NCI-H1092 (cell line): ENCODE results near the gene LTN1.
"Not testable (repeated sequence)": the region's sequence is repeated elsewhere in the genome, so short reads cannot be mapped to it uniquely, and the experiment has no call there.

Experiments
- DNase-seq: peaks from one replicate; lab custom pipeline; 2025; lab: John Stamatoyannopoulos, UW

Gene LTN1

DNA sequence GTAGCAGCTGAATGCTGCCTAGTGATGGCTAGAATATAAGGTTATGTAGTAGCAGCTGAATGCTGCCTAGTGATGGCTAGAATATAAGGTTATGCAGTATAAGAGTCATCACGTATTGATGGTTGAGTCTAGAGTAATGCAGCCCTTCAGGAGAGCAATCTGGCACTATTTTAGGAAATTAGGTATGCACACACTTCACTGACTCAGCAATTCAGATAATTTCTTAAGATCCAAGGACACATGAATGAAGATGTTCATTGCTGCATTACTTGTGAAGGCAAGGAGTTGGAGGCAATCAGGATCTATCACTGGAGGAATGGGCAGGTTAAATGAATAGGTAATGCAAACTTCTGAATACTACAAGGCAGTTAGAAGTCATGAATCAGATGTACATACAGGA lies 13.6 kb downstream of the LTN1 start:
- no peak for DNase-seq

DNA sequence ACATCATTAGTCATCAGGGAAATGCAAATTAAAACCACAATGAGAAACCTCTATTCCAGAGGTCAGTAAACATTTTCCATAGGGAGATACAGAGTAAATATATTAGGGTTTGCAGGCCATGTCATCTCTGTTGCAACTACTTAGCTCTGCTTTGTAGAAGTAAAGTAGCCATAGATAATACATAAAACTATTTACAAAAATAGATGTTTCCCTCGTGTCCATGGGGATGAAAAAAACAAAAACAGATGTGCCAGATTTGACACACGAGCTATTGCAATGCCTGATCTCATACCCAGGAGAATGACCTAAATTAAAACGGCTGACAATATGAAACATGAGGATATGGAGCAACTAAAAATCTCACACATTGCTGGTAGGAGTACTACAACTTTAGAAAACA lies 17.3 kb downstream of the LTN1 start:
- DNase-seq: no peak

DNA sequence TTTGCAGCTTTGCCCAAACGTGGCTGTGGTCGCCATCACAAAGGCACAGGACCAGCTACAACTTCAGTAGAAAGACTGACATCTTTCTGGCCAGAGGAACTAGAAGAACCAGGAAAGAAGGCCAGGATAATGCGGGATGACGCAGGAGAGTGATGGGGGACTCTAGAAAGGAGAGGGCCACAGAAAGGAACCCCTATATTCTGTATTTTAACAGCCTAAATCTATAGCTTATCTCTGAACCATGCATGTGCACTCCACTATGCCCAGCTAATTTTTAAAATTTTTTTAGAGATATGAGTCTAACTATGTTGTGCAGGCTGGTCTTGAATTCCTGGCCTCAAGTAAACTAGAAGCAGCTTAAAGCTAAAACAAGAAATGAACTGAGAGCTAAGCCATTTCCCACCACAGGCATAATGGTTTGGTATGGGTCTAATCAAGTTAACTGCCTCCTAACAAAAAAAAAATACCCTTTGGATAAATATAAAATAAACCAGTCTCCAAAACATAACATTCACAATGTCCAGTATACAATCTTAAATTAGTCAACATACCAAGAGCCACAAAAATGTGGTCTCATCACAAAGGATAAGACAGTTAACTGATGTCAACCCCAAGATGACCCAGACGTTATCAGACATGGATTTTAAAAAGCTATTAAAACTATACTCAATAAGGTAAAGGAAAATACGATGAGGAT lies 18.0 kb downstream of the LTN1 start:
- DNase-seq: no peak

DNA sequence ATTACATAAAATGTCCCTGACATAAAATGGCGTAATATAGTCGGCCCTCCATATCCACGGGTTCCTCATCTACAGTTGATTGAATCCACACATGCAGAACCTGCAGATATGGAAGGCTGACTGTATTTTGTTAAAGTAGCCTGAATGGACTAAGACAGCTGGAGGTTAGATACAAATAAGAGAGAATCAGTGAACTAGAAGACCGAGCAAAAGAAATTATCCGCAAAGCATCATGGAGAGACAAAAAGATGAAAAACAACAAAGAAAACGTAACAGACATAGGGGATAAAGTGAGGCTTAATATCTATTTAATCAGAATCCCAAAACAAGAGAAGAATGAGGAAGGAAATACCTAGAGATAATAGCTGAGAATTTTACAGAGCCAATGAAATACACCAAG lies 20.3 kb downstream of the LTN1 start:
- DNase-seq: no peak

DNA sequence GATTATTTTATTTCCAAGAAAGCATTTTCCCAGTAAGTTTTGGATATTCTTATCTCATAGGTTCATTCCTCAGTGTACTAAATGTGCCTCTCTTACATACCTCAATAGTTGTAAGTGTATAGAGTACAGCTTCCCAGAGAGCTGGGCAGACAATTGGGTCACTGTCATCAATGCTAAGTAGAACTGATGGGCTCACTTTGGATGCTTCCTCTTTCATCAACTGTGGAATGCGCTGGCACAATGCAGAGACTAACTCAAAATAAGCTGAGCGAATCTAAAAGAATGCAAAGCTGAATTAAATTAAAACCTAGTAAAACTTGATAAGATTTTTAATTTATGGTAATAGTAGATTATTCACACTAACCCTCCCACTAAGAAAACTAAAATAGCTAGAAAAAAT lies 21.5 kb downstream of the LTN1 start:
- no peak for DNase-seq

DNA sequence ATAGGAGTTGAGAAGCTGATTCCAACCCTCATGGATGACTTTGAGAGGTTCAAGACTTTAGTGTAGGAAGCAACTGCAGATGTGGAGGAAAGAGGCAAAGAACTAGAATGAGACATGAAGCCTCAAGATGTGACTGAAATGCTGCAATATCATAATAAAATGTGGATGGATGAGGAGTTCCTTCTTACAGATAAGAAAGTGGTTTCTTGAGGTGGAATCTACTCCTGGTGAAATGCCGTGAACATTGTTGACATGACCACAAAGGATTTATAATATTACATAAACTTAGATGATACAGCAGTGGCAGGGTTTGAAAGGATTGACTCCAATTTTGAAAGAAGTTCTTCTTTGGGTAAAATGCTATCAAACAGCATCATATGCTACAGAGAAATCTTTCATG lies 28.8 kb downstream of the LTN1 start:
- no peak for DNase-seq

DNA sequence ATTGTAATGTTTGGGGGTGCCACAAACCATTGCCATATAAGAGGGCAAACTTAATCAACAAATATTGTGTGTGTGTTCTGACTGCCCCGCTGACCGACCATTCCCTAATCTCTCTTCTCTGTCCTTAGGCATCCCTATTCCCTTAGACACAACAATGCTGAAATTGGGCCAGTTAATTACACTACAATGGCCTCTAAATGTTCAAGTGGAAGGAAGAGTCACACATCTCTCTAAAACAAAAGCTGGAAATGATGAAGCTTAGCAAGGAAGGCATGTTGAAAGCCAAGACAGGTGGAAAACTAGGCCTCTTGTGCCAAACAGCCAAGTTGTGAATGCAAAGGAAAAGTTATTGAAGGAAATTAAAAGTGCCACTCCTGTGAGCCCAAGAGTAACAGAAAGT lies 30.2 kb downstream of the LTN1 start:
- no peak for DNase-seq

DNA sequence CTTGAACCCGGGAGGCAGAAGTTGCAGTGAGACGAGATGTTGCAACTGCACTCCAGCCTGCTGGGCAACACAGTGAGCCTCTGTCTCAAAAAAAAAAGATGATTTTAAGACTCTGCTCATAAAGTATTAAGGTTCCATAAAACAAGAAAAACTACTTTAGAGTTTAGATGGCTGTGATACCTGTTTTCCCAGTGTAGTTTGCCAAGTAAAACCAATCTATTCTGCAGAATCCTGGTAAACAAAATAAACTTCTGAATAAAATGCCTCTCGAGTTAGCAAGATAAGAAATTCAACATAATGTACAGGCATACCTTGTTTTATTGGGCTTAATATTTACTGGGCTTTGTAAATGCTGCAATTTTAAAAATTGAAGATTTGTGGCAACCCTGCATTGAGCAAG lies 30.8 kb downstream of the LTN1 start:
- DNase-seq: no peak

DNA sequence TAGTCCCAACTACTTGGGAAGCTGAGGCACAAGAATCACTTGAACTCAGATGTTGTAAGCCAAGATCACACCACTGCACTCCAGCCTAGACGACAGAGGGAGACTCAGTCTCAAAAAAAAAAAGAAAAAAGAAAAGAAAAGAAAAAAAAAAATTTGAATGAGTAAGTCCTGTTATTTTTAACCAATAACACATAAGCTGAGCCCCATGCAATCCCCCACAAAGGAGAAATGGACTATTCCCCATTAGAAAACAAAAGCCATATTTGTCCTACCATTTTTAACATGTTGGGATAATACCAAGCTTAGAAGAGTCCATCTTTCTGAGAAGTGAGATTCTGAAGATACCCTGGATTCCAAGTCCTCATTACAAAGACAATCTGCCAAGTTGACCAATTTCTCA lies 32.4 kb downstream of the LTN1 start:
- no peak for DNase-seq

DNA sequence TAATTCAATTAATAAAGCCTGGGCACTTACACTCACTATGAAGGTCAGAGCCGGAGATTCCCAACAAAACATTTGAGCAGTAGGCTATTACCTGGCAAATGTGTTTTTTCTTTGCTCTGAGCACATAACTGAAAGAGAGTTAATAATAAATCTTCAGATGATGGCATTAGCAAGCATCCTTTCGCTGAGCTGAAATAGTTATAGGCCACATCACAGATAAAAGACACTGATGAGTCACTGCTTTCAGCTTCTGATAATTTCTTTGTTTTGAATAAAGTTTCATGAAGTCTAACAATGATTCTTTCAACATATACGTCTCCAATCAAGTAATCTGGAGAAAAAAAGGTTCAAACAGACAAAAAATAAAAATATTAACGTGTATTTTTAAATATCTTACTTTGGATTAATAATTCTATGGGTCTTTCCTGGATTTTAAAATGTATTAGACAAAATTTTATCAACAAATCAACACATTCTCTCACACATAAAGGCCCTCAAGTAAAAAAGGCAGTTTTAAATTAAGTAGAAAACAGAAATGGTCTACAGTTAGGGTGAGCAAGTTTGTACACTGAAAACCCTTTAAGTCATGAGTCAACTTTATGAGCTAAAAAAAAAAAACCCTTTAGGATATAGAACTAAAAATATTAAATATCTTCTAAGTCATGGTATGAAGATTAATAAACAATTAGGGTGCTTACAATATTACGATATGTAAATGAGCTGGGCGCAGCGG lies 33.1 kb downstream of the LTN1 start:
- DNase-seq: no peak

DNA sequence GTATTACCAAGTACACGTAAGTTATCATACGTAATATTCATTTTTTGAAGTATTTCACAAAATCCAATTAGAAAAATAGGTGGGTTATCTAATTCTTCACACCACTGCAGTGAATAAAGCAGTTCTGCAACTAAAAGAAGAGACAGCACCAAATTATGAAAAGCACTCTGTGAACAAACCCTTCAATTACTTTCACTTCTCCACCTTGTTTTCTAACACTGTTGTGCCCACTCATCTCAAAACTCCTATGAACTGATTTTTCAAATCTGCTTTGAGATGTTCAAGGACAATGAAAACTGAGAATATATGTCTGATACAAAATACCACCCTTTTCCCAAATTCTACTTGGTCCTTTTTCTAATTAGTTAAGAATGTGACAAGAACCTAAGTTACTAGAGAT lies 39.4 kb downstream of the LTN1 start:
- no peak for DNase-seq

DNA sequence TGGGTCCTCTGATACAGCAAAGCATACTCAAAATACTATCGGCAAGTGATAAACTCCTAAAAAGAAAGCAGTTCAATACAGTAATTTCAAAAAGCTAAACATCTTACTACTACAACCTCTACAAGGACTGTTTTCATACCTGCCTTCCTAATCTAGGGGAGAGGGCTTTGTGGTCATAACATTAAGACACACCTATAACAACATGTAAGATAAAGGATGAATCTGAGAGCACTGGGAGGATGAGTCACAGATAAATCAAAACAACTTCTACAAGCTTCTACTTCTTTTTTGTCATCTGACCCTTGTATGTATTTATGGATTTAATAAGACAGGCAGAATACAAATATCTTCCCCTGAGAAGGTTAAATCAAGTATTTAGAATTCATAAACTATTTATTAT lies 40.0 kb downstream of the LTN1 start:
- DNase-seq: no peak

DNA sequence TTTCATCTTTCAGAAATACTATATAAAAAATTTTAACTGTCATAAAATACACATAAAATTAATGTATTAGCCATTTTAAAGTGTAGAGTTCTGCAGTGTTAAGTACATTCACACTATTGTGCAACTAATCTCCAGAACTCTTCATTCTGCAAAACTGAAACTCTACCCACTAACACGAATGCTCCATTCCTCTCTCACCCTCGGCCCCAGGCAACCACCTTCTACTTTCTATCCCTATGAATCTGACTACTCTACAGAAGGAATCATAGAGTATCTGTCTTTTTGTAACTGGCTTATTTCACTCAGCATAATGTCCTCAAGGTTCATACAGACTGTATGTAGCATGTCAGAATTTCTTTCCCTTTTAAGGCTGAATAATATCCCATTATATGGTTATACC lies 43.4 kb downstream of the LTN1 start:
- DNase-seq: no peak

DNA sequence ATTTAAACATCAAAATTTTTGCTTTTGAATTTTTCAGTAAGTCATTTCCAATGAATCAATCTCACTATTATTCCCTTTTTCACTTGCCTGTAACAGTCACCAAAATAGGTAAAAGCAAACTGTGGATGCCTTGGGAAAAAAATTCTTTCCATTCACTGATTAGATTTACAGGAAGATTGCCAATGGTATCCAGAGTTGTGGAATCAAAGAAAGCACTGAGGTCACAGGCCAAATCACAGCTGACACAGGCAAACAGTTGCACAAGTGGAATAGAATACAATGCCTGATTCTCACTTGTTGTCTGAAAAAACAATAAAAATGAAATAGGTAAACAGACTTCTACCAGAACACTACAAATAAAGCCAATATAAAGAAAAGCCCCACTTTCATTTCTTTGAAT lies 48.4 kb downstream of the LTN1 start:
- no peak for DNase-seq

DNA sequence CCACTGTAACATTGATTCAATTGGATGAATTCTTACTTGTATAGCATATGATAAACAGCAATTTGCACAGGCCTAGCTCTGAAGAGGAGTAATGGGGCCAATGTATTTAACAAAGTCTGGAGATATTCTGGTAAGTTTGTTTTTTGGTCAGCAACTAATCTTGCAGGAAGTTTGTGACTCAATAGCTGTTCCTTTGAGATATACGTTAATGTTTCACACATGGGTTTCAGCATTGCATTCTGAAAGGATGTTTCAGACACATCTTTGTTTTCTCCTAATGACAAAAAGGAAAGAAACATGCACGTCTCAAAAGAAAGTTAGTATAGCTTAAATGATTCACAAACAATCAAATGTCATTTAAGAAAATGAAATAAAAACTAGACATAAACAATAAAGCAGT lies 49.0 kb downstream of the LTN1 start:
- no peak for DNase-seq

DNA sequence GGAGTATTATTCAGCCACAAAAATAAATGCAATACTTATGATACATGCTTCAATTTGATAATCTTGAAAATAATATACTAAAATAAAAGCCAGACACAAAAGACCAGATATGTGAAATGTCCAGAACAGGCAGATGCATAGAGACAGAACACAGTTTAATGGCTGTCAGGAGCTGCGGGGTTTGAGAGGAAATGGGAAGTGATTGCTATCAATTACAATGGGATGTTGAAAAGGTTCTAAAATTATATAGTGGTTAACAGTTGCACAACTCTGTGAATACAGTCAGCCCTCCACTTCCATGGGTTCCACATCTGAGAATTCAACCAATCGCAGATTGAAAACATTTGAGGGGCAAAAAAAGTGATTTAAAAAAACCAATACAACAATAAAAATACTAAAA lies 54.0 kb downstream of the LTN1 start:
- DNase-seq: no peak

DNA sequence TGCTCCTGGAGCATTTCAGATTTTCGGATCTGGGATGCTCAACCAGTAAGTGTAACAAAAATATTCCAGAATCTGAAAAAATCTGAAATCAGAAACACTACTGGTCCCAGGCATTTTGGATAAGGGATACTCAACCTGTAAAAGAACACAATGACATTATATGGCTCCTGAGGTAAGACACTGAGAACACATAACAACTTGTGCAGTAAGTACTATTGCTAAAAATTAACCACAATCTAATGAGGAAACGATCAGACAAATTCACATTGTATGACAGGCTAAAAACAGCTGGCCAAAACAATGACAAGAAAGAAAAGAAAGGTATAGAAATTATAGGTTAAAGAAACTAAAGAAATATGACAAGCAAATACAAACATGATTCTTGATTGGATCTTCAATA lies 54.9 kb downstream of the LTN1 start:
- no peak for DNase-seq

DNA sequence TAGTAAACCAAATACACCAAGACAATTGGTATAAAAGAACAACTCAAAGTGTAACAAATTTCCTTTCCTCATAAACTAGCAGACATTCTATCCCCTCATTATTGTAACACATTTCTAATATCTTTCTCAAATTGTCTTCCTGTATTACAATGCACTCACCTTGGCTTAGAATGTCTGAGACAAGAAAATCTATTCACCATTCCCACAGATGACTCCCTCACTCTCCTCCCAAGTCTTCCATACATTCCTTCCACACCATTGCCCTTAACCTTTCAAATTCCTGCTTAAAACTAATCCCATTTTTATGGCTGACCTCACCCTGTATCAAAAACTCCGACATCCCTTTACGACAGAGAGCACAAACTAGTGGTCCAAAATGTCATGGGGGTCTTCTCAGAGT lies 56.0 kb downstream of the LTN1 start:
- no peak for DNase-seq

DNA sequence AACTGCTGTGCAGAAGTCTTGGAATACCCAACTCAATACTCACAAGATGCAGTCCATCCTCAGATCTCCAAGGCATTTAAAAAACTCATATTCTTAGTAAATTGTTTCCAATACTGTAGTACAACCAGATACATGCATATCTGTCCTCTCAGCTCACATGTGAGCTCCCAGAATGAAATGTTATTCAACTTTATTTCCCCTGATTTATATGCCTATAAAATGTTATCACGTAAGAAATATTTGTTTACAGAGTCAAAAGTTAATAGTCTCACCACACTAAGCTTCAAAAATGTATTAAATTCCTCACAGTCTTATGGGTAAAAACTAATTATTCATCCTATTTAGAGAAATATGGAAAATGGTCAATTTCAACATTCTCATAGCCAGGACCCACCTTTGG lies 56.6 kb downstream of the LTN1 start:
- no peak for DNase-seq

DNA sequence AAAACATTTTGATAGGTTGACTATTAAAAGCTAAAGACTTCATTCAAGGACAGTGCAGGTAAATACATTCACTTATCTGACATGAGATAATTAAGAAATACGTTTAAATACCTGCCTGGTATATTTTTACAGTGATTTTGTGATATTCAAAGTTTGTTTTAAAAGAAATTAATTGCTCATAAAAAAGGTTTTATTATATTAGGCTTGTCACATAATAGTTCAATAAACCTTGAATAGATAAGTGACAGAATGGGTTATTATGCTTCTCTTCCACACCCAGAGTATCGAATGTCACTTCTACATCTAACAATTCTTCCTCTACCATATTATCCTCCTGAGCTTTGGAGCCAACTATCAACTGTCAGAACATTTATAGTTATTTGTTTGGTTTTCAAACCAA lies 60.0 kb downstream of the LTN1 start:
- no peak for DNase-seq

DNA sequence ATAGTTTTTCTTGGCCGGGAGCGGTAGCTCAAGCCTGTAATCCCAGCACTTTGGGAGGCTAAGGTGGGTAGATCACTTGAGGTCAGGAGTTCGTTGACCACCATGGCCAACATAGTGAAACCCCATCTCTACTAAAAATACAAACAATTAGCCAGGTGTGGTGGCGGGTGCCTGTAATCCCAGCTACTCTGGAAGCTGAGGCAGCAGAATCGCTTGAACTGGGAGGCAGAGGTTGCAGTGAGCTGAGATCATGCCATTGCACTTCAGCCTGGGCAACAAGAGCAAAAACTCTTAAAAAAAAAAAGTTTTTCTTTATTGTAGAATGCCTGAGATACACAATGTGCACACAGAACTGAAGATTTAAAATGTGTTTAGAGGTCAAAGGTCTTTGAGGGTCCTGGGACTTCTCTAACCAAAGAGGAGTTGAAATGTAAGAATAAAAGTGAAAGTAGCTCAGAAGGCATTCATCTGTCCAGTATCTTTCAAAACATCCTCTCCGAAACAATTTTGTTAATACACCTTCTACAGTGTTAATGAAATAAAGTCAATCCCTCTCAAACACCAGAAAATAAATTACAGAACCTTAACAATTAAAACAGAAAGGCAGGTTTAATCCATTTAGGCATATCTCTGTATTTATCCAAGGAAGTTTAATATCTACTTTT lies 60.8 kb downstream of the LTN1 start:
- not testable (repeated sequence) for DNase-seq

DNA sequence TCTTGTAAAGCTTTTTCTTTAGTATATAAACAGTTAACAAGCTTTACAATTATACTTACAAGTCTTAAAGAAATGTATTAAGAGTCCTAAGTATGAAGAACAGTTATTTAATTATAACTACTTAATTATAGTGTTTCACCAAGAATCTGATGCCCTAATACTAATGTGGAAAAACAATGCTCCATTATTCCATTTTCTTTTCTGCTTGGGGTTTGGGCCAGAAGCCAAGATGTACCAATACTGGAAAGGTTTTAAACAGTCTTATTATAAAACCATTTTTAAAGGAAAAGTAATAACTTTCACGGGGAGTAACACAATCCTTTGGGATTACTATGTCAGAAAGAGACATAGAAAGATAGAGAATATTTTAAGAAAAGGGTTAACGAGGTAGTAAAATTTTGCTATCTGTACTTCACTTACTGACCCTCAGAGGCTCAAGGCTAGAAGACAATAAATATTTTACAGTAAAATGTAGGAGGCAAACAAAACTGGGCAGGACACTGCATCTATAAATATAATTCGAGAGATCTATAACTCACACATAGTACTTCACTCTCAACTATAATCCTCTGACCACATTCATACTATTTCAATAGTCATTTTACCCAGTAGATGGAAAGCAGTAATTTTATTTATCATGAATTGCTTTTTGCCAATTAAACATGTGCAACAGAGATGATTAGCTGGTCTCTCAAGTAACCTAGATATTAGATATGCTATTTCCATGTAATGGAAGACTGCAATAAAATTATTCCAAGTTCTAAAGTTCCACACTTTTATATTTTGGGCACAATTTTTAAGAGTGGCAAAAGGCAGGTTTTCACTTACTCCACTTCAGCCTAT lies 63.9 kb downstream of the LTN1 start:
- DNase-seq: no peak

DNA sequence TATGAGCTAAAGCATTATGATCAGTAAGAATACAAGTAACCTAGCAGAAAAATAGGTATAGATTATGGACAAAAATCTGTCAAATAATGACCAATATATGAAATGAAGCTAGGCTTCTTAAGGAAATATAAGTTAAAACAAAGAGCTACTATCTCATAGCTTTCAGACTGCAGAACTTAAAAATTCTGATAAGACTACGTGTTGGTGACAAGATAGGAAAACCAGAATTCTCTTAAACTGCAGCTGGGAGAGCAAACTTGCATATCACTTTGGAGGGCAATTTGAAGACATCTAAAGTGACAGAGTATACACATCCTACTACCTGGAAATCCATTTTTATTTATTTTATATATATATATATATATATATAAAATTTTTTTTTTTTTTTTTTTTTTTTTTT lies 65.5 kb downstream of the LTN1 start:
- no peak for DNase-seq
